Measurements from ENCODE around the gene MPG.
"Not testable (repeated sequence)": the region's sequence is repeated elsewhere in the genome, so short reads cannot be mapped to it uniquely, and the experiment has no call there.

MPG gene, protein sequence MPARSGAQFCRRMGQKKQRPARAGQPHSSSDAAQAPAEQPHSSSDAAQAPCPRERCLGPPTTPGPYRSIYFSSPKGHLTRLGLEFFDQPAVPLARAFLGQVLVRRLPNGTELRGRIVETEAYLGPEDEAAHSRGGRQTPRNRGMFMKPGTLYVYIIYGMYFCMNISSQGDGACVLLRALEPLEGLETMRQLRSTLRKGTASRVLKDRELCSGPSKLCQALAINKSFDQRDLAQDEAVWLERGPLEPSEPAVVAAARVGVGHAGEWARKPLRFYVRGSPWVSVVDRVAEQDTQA

DNA sequence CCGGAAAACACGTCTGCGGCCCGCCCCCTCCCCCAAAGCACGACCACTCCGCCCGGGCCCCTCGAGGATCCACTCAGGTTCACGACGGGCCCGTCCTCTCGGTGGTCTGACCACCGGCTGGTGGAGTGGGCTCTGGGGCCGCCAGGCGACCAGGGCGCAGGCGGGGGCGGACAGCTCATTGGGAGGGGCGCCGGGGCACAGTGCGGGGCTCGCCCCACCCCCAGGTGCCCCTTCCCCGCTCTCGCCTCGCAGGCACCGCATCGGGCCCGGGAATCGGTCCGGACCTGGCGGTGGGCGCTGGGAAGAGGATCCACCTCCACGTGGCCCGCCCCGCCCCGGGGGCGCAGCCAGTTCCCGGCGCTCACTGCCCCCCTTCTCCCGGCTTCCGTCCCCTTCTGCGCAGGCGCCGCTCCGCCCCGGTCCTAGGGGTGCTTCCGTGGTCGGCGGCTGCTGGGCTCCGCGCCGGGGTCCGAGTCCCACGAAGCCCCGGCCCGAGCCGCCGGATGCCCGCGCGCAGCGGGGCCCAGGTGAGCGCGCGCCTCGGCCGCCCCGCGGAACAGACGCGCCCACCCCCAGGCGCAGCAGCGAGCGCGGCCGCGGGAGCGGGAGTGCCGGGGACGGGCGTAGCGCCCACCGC lies at the start of gene MPG:
Gene MPG, plus strand, starts transcription at position 419 of the 637 bp plus-strand sequence. Its CDS starts 85 bp downstream, at position 504.
- DNase-seq (ENCODE audit: low read depth in 2 of 3, low spot score in 2 of 3): peak; percentile 49 to 76 (median 73)

DNA sequence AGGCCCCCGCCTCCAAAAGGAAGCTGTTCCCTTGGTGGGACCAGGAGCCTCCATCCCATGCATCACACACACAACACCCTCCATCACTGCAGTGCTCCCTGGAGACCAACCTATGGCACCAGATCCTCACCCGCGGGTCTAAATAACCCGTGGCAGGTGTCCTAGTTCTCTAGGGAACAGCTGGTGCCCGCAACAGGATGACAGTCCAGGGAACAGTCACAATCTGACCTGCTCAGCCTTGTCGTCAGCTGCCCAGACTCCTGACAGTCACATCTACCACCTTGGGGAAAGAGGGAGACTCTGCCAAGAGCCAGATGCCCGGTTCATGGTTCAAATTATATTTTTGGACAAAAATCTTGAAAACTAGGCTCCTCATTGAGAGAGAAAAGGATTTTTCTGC lies 47.4 kb upstream of the MPG start:
- not testable (repeated sequence) for DNase-seq (ENCODE audit: low read depth in 2 of 3, low spot score in 2 of 3)

- DNase-seq (ENCODE audit: low read depth in 2 of 3, low spot score in 2 of 3): not testable (repeated sequence)
Observed at GRCh38 chr16:33154-33876, 44.7 kb upstream of the MPG start.

- no peak for DNase-seq (ENCODE audit: low read depth in 2 of 3, low spot score in 2 of 3)
Observed at GRCh38 chr16:33877-34647, 44.0 kb upstream of the MPG start.

- no peak for DNase-seq (ENCODE audit: low read depth in 2 of 3, low spot score in 2 of 3)
Observed at GRCh38 chr16:34648-34987, 43.4 kb upstream of the MPG start.

DNA sequence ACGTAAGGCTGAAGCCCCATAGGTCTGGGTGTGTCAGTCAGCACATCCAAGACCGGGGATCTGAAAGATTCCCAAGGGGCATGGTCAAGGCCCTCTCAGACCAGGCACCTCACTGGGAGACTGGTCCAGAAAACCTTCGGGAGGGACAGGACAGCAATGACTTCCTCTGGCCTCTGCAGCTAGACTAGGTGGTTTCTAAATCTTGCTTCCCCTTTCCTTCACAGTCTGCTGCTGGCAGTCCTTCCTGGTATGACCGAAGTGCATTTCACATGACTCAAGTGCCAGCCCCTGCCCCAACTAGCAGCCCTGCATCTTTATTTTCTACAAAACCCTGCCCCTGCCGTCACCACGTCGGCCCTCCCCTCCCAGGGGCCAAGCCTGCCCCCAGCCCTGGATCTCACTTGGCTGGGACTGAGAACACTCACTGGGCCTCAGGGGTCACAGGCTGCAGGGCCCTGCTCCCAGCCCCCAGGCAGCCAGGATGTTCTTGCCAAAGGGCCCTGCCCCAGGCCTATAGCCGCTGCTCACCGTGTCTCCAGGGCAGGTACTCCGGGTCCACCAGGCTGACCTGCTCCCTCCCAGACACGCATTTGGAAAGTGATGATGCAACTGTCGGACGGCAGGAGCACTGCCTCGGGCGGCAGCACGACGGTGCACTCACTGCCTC lies 42.9 kb upstream of the MPG start:
- no peak for DNase-seq (ENCODE audit: low read depth in 2 of 3, low spot score in 2 of 3)

DNA sequence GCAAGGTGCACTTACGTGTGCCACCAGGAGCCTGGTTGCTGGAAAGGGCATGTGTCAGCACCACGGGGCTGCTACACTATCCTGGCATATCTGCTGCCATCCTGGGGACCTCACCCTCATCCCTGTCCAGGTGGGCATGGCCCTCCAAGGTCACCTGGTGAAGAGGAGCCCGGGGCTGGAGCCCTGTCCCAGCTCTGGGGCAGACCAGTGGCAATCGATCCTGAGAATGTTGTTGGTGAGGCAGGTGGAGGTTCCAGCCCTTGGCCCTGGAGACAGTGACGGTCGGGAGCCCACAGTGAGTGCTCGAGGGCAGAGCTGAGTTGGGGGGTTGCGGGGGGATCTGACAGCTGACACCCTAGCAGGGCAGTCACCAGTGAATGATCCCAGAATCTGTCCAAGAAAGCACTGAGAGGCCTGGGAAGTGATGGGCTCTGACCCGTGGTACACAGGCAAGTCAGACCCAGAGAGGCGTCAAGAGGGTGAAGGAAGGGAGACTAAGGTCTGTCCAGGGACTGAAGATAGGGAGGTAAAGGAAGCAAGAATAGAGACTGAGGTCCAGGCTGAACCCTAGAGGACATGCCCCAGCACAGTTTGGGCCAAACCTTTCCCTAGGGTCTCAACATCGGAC lies 42.2 kb upstream of the MPG start:
- DNase-seq (ENCODE audit: low read depth in 2 of 3, low spot score in 2 of 3): no peak

DNA sequence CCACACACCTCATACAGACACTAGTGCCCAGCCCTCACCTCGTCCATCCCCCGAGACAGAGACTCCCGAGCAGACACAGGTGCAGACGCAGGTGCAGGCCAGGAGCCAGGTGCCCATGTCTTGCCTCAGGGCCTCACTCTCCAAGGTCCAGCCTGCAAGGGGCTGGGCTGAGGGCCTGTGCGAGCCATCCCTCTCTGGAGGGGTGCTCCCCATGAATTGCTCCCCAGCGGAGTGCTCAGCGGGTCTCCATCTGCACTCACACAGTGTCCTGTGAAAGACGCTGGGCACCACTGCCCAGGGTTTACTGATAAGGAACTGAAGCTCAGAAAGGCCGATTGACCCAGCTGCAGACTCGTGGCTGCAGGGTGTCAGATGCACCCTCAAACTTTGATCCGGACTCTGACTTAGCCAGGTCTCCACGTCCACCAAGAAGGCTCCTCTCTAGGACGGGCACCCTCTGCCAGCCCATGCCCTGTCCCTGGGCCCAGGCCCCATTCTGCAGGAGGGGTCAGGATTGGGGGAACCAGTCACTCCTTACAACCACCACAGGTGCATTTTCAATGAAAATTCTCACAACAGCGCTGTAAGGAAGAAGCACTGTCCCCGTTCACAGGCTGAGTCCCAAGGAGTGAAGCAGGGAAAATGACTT lies 41.6 kb upstream of the MPG start:
- no peak for DNase-seq (ENCODE audit: low read depth in 2 of 3, low spot score in 2 of 3)

GRCh38 chr16:37511-37910 lies 40.5 kb upstream of the MPG start:
- no peak for DNase-seq (ENCODE audit: low read depth in 2 of 3, low spot score in 2 of 3)

DNA sequence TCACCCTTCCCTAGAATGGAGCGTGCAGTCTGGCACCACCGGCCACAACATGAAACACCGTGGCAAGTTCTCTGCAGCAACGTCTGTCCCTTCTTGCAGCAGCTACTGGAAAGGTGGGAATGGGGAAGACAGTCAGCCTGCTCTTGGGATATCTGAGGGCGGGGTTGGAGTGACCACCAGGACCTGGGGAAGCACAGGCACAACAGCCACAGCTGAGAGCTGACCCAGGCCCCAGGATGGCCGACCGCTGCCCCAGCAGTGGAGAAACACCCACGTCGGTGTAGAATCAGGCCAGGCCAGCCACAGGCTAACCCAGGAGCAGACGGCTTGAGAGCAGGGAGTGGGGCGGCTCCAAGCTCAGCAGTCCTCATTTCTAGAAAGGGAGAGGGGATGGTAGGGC lies 39.8 kb upstream of the MPG start:
- not testable (repeated sequence) for DNase-seq (ENCODE audit: low read depth in 2 of 3, low spot score in 2 of 3)

DNA sequence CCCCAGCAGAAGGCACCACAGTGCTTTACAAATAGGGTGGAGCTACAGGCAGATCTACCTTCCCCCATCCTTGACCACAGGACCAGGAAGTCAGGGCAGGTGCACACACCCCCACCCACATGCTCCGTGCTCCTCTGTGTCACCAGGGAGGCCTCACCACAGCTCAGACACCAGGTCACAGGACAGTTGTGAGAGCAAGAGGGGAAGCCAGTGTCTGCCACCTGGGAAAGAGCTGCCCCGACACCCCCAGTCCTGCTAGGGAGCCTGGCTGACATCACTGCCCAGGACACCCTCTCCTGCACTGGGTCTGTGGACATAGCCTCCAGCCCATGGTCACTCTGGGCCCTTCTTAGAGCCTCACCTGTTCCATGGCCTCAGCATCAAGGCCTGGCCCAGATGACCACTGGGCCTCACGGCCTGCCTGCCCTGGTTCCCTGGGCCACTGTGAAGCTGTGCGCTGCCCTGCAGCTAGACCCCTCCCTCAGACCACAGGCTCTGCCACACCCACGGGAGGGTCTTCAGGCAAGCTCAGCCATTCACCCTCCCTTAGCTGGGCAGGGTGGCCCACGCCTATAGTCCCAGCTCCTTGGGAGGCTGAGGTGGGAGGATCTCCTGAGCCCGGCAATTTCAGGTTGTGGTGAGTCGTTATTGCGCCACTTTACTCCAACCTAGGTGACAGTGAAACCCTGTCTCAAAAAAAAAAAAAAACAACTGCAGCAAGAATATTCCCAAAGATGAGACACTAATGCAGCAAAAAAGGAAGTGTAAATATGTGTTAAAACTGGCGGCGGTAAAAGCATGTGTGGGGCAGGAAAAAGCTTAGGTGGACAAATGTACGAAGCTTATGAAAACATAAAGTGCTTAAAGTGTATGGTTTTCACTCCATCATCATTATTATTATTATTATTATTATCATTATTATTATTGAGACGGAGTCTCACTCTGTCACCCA lies 38.8 kb upstream of the MPG start:
- no peak for DNase-seq (ENCODE audit: low read depth in 2 of 3, low spot score in 2 of 3)

DNA sequence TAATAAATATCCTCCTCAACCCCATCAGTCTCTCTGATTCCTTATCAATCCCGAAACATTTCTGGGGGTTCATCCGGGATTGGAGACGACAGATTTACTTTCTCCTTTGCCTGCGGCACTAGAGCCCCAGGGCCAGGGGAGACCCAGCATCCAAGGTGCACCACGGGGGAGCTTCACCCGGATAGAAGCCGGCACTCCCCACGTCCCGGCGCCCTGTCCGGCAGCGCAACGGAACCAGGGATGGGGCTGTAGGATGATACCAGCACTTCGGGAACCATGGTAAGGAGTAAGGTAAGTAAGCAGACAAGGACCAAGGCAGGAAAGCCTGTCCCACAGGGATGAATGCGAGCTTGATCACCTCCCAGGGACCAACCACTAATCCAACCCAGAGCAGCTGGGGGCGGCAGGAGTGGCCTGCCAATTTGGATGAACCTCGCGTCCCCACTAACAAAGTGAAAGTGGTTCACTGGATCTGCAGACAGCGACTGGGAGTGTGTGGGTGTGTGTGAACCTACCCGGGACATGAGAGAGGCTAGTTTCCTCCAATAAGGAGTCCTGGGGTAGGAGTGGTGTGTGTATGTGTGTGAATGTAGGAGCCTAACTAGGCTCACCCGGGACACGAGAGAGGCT lies 36.5 kb upstream of the MPG start:
- DNase-seq (ENCODE audit: low read depth in 2 of 3, low spot score in 2 of 3): no peak

DNA sequence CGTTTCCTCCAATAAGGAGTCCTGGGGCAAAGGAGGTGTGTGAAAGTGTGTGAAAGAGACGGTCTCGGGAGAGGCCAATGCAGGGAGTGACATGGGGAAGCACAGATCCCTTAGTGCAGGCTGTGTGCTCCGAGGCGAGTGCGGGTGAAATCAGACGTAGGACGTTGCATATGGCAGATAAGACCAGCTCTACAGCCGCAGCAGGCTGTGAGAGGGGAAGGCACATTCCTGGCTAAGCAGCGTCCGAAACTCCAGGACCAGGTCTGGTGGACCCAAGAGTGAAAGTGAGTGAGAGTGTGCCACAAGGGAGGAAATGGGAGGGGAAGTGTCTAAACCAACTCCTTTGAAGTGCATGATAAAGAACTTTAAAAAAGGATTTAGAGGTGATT lies 36.0 kb upstream of the MPG start:
- DNase-seq (ENCODE audit: low read depth in 2 of 3, low spot score in 2 of 3): no peak

GRCh38 chr16:42691-43090 lies 35.3 kb upstream of the MPG start:
- no peak for DNase-seq (ENCODE audit: low read depth in 2 of 3, low spot score in 2 of 3)

GRCh38 chr16:43294-43693 lies 34.7 kb upstream of the MPG start:
- no peak for DNase-seq (ENCODE audit: low read depth in 2 of 3, low spot score in 2 of 3)

DNA sequence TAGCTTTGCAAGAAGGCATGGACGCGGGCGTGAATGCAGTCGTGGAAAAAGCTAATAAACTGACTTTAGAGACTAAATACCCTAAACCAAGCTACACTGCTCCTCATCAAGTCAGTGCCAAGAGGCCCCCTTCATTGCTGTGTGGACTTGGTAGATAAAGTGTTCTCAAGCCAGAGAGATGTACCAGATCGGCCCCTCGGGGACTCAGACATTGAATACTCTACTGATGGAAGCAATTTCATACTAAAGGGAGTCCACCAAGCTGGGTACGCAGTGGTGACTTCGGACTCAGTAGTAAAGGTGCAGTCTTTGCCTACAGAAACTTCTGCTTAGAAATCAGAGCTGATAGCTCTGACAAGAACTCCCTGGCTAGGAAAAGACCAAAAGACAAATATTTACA lies 33.4 kb upstream of the MPG start:
- DNase-seq (ENCODE audit: low read depth in 2 of 3, low spot score in 2 of 3): no peak

- no peak for DNase-seq (ENCODE audit: low read depth in 2 of 3, low spot score in 2 of 3)
Observed at GRCh38 chr16:45454-45853, 32.6 kb upstream of the MPG start.

DNA sequence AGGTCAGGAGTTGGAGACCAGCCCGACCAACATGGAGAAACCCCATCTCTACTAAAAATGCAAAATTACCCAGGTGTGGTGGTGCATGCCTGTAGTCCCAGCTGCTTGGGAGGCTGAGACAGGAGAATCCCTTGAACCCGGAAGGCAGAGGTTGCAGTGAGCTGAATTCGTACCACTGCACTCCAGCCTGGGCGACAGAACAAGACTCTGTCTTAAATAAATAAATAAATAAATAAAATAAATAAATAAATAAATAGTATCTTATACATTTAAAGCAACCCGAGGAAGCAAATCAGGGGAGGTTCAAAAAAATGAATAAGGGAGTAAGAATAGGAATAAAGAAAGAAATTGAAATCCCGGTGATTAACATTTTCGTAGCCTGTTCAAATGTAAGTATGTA lies 31.5 kb upstream of the MPG start:
- not testable (repeated sequence) for DNase-seq (ENCODE audit: low read depth in 2 of 3, low spot score in 2 of 3)

GRCh38 chr16:47234-47633 lies 30.8 kb upstream of the MPG start:
- no peak for DNase-seq (ENCODE audit: low read depth in 2 of 3, low spot score in 2 of 3)
